ENCODE results near the gene ARHGEF17.

DNA sequence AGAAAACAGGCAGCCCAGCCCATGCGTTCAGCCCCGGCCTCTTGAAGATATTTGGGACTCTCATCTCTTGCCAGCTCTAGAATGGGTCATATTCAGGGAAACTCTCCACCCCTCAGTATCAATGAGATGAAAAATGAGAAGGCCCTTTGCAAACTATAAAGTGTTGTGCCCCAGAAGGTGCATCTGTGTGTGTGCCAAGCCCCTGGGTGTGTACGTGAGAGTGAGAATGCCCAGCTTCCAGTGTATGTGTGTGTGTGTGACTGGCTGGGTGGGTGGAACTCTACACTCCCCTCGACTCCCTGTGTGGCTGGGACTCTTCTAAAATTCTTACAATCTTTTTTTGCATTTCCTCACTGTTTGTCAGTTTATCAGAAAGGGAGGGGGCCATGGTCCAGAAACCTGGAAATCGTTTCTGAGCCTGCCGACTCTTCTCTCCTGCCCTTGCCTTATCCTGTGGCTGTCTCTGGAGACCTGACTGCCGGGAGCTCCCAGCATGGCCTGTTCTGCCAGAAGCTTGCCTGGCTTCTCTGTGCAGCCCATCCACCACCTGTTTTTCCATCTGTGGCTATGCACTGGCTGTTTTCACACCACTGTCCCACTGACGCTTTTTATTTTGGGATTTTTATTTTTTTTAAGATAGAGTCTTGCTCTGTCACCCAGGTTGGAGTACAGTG lies 34.7 kb upstream of the ARHGEF17 start:
- TF ChIP-seq, protein P1, sequence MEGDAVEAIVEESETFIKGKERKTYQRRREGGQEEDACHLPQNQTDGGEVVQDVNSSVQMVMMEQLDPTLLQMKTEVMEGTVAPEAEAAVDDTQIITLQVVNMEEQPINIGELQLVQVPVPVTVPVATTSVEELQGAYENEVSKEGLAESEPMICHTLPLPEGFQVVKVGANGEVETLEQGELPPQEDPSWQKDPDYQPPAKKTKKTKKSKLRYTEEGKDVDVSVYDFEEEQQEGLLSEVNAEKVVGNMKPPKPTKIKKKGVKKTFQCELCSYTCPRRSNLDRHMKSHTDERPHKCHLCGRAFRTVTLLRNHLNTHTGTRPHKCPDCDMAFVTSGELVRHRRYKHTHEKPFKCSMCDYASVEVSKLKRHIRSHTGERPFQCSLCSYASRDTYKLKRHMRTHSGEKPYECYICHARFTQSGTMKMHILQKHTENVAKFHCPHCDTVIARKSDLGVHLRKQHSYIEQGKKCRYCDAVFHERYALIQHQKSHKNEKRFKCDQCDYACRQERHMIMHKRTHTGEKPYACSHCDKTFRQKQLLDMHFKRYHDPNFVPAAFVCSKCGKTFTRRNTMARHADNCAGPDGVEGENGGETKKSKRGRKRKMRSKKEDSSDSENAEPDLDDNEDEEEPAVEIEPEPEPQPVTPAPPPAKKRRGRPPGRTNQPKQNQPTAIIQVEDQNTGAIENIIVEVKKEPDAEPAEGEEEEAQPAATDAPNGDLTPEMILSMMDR (IDR thresholded peaks at IDR 0.05; ENCODE audit: low read depth, low read length, poor library complexity, severe bottlenecking), result no peak
- no peak for TF ChIP-seq EZH2phosphoT487 (IDR thresholded peaks at IDR 0.05; ENCODE audit: borderline replicate concordance, low read length)
